ENCODE results near the gene PRDM16.

Gene PRDM16

GRCh38 chr1:3306583-3307291, 237.7 kb downstream of the PRDM16 start:
- DNase-seq (ENCODE audit: low spot score) = no peak

- no peak for DNase-seq (ENCODE audit: low spot score)
These were observed 238.4 kb downstream of the PRDM16 start for GRCh38 chr1:3307359-3307758.

- DNase-seq (ENCODE audit: low spot score) = no peak
These were observed 239.1 kb downstream of the PRDM16 start for GRCh38 chr1:3308053-3308452.

GRCh38 chr1:3310718-3311400, 241.9 kb downstream of the PRDM16 start:
- DNase-seq (ENCODE audit: low spot score) = no peak

- DNase-seq (ENCODE audit: low spot score) = no peak
These were observed 242.7 kb downstream of the PRDM16 start for GRCh38 chr1:3311711-3312110.

- no peak for DNase-seq (ENCODE audit: low spot score)
These were observed 243.4 kb downstream of the PRDM16 start for GRCh38 chr1:3312310-3312897.

GRCh38 chr1:3312898-3313575, 244.0 kb downstream of the PRDM16 start:
- DNase-seq (ENCODE audit: low spot score) = no peak

GRCh38 chr1:3313576-3313950, 244.6 kb downstream of the PRDM16 start:
- DNase-seq (ENCODE audit: low spot score) = peak; percentile 74

GRCh38 chr1:3314491-3315381, 245.7 kb downstream of the PRDM16 start:
- no peak for DNase-seq (ENCODE audit: low spot score)

GRCh38 chr1:3315399-3316339, 246.7 kb downstream of the PRDM16 start:
- DNase-seq (ENCODE audit: low spot score) = no peak

GRCh38 chr1:3316340-3316943, 247.4 kb downstream of the PRDM16 start:
- DNase-seq (ENCODE audit: low spot score) = no peak

GRCh38 chr1:3317456-3317855, 248.5 kb downstream of the PRDM16 start:
- no peak for DNase-seq (ENCODE audit: low spot score)

- DNase-seq (ENCODE audit: low spot score) = no peak
These were observed 249.3 kb downstream of the PRDM16 start for GRCh38 chr1:3318329-3318728.

GRCh38 chr1:3319874-3320245, 250.9 kb downstream of the PRDM16 start:
- DNase-seq (ENCODE audit: low spot score) = no peak

- no peak for DNase-seq (ENCODE audit: low spot score)
These were observed 251.5 kb downstream of the PRDM16 start for GRCh38 chr1:3320246-3321152.

GRCh38 chr1:3321559-3322449, 252.8 kb downstream of the PRDM16 start:
- no peak for DNase-seq (ENCODE audit: low spot score)

- DNase-seq (ENCODE audit: low spot score) = no peak
These were observed 253.5 kb downstream of the PRDM16 start for GRCh38 chr1:3322450-3323020.

Measured in putamen (tissue), 1 donor.